Lung (tissue), 12 donors: Measurements from ENCODE around the gene FOXO6. TPM values are rescaled to one million over a fixed set of nuclear protein-coding genes. Genes with fewer than 3 reads are reported as not detected.

Experiments used
- ATAC-seq: fragments of 200-7000 bp; cut with Tn5 transposase; one replicate; pipeline ENCODE4 v1.9.1; 2020; ENCODE audit warnings: moderate number of reproducible peaks; ENCODE audit not compliant: insufficient read depth, low FRiP score
- DNase-seq, 3 donors: peaks; one replicate each; pipeline ENCODE4 v3.0.0-alpha.2; 2013 to 2017
- H3K27ac ChIP-seq, 2 donors: one replicate each; pipeline ENCODE4 v1.5.1; 2013; ENCODE audit warnings: mild to moderate bottlenecking in 2 of 2, moderate library complexity in 2 of 2, control low read depth in 1 of 2, inconsistent platforms in 1 of 2, low read depth in 1 of 2, low read length in 1 of 2
- H3K27me3 ChIP-seq, 3 donors: one replicate each; pipeline ENCODE4 v1.5.1; 2013; ENCODE audit warnings: low read length in 2 of 3; ENCODE audit not compliant: control insufficient read depth in 3 of 3, insufficient read depth in 3 of 3
- H3K36me3 ChIP-seq, 4 donors: one replicate each; pipeline ENCODE4 v1.5.1; 2013; ENCODE audit warnings: low read length in 4 of 4, mild to moderate bottlenecking in 1 of 4, moderate library complexity in 1 of 4; ENCODE audit not compliant: control insufficient read depth in 4 of 4, insufficient read depth in 4 of 4
- H3K4me1 ChIP-seq, 5 donors: one replicate each; pipeline ENCODE4 v1.5.1; 2013; ENCODE audit warnings: low read length in 5 of 5, mild to moderate bottlenecking in 2 of 5, moderate library complexity in 1 of 5; ENCODE audit not compliant: control insufficient read depth in 5 of 5, insufficient read depth in 5 of 5
- H3K4me3 ChIP-seq: one replicate; pipeline ENCODE4 v1.5.1; 2013; ENCODE audit warnings: mild to moderate bottlenecking, control low read depth, moderate library complexity
- H3K9ac ChIP-seq, 2 donors: one replicate each; pipeline ENCODE4 v1.5.1; 2013; ENCODE audit warnings: low read length in 2 of 2, control low read depth in 1 of 2; ENCODE audit not compliant: insufficient read depth in 1 of 2
- H3K9me3 ChIP-seq, 4 donors: one replicate each; pipeline ENCODE4 v1.5.1; 2013; ENCODE audit warnings: low read length in 3 of 4, mild to moderate bottlenecking in 1 of 4, moderate library complexity in 1 of 4; ENCODE audit not compliant: control insufficient read depth in 4 of 4, insufficient read depth in 3 of 4
- CTCF ChIP-seq: IDR thresholded peaks from 2 replicates; pipeline ENCODE4 v1.5.1; 2012; ENCODE audit warnings: mild to moderate bottlenecking; ENCODE audit errors: control extremely low read depth, extremely low read depth
- WGBS, 2 donors: extraction: QIAGEN DNeasy Blood & Tissue Kit; methylation state at CpG; one replicate each; pipeline ENCODE4 v1.1.7; 2013; 5-methylcytosine and 5-hydroxymethylcytosine counted together
- polyA plus RNA-seq, 2 donors: library from polyadenylated mRNA; stranded (reverse); fragments of 200-250 nt; gene quantifications; one replicate each; pipeline ENCODE4 v1.2.1, GENCODE V29; 2013
- total RNA-seq, 2 donors: library from RNA; depleted of rRNA in 1 of 2; stranded (reverse); fragments of >200 nt in 1 of 2; gene quantifications; one replicate each; pipeline ENCODE4 v1.2.1, GENCODE V29; 2014 to 2021
- donor health status: control.
- donor health status: control.
- donor health status: Bipolar disorder and iron deficiency.
- donor health status: healthy.
- donor health status: DM: yes; HTN: yes; CAD: no.

Gene FOXO6
- total and polyA plus RNA-seq, 4 donors: 0.22 to 2.9 (median 0.86) TPM

DNA sequence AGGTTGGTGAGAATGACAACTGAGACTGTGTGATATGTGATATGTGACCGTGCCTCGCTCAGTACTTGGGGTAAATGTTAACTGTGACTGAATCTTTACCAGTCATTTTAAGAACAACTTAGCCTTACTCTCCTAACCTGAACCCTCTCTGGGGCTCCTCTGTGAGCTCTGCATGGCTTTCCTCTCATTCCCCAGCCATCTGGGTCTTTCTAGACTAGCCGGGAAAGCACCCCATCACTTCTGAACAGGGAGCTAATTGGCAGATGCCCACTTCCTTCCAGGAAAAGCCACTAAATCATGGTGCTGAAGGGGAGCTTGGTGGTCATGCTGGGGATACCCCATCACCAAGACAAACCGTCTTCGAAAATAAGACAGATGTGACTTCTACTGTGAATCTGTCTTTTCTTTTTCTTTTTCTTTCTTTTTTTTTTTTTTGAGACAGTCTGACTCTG lies 16.5 kb upstream of the FOXO6 start:
- no peak overlapping the region for H3K9ac ChIP-seq
- WGBS, 2 donors: 43 to 68% methylated on average over 5 of the region's 5 CpGs
- no peak overlapping the region for H3K27ac ChIP-seq
- DNase-seq (no peak), ATAC-seq (no peak)
- no peak overlapping the region for H3K4me3 ChIP-seq
- H3K4me1 ChIP-seq: peaks cover 0 to 10% (median 2%) of the 10 kb centered on the region in 5 donors
- TF ChIP-seq CTCF: no peak
- no peaks in the 10 kb centered on the region for H3K9me3 ChIP-seq
- H3K27me3 ChIP-seq: no peaks in the 10 kb centered on the region
- no peaks in the 10 kb centered on the region for H3K36me3 ChIP-seq

GRCh38 chr1:41345434-41346075 lies 15.7 kb upstream of the FOXO6 start:
- DNase-seq: no peak
- no peak overlapping the region for H3K9ac ChIP-seq
- ATAC-seq: no peak
- no peak overlapping the region for H3K27ac ChIP-seq
- H3K4me3 ChIP-seq: no peak overlapping the region
- no peaks in the 10 kb centered on the region for H3K36me3 ChIP-seq
- no peaks in the 10 kb centered on the region for H3K9me3 ChIP-seq
- WGBS, 2 donors: 81 to 84% methylated on average over 4 of the region's 4 CpGs
- no peaks in the 10 kb centered on the region for H3K27me3 ChIP-seq
- H3K4me1 ChIP-seq: peaks cover 0 to 10% (median 2%) of the 10 kb centered on the region in 5 donors
- no peak for TF ChIP-seq CTCF

DNA sequence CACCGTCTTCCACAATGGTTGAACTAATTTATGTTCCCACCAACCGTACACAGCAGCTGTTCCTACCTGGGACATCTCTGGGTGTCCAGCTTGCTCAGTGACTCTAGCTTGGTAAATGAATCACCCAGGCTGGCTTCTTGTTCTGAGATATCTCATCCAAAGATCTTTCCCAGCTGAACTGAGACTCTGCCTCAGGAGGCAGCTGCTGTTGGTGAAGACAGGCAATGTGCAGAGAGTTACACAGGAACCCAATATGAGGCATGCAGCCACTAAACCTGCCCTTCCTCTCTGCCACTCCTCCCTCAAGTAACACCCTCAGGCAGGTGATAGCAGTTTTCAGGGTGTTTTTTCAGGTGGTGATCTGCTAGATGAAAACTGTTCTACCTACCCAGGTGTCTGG lies 14.0 kb upstream of the FOXO6 start:
- H3K27me3 ChIP-seq: no peaks in the 10 kb centered on the region
- H3K36me3 ChIP-seq: no peaks in the 10 kb centered on the region
- DNase-seq (no peak), ATAC-seq (no peak)
- no peaks in the 10 kb centered on the region for H3K9me3 ChIP-seq
- peaks cover 0 to 4% (median 0%) of the 10 kb centered on the region in 5 donors for H3K4me1 ChIP-seq
- H3K9ac ChIP-seq: no peak overlapping the region
- H3K4me3 ChIP-seq: no peak overlapping the region
- 93 to 96% methylated on average over 2 of the region's 2 CpGs for WGBS, 2 donors
- H3K27ac ChIP-seq: no peak overlapping the region
- no peak for TF ChIP-seq CTCF

DNA sequence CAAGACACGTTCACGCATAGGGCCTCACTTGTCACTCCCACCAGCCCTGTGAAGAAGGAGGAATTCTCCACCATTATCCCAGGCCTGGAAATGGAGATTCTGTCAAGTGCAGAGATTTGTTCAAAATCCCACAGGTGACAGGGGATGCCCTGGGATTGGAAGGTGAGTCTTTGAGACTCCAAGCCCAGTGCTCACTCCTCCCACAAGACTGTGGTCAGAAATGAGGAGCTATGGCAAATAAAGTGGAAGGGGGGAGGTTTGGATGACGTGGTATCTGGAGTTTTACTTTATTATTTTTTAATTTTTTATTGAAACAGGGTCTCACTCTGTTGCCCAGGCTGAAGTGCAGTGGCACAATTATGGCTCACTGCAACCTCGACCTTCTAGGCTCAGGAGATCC lies 12.8 kb upstream of the FOXO6 start:
- H3K27me3 ChIP-seq: no peaks in the 10 kb centered on the region
- ATAC-seq (no peak), DNase-seq (no peak)
- no peak overlapping the region for H3K9ac ChIP-seq
- H3K4me1 ChIP-seq: no peaks in the 10 kb centered on the region
- 80 to 87% methylated on average over 4 of the region's 4 CpGs for WGBS, 2 donors
- no peaks in the 10 kb centered on the region for H3K9me3 ChIP-seq
- H3K27ac ChIP-seq: no peak overlapping the region
- TF ChIP-seq CTCF: no peak
- H3K4me3 ChIP-seq: no peak overlapping the region
- H3K36me3 ChIP-seq: no peaks in the 10 kb centered on the region
